Measurements from ENCODE around the gene MAMLD1. TPM values are rescaled to one million over a fixed set of nuclear protein-coding genes. Genes with fewer than 3 reads are reported as not detected.
A peak's percentile ranks its signal among the peaks of the same experiment; 100 is the strongest.

Gene MAMLD1
- total RNA-seq, 4 donors from 2014 or later, result 0.23 to 2.1 (median 0.96) TPM

DNA sequence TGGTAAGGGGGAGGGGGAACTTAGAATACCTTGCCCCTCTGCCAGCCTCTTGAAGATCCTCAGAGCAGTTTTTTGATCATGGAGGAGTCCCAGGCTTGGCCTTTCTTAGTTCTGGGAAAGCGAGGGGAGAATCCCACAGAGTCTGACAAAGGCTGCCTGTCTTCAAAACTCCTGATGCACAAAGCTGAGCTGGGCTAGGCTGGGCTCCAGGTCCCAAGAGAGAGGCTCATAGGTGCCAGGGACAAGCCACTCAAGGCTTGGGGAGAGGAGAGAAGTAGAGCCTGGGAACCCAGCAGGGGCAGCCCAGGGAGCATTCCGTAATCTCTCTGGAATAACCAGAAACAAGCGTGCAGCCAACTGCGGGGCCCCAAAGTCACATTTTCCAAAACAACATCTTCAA lies 168.3 kb downstream of the MAMLD1 start:
- Histone ChIP-seq H3K4me1 (no peaks in the 10 kb centered on the region), H3K36me3 (no peaks in the 10 kb centered on the region), H3K27ac (no peak overlapping the region), H3K4me3 (no peak overlapping the region), H3K27me3 (no peaks in the 10 kb centered on the region), H3K9me3 (peaks cover 0 to under 1% (median 0%) of the 10 kb centered on the region in 3 donors)
- WGBS, 2 donors, result 87 to 93% methylated on average over 3 of the region's 4 CpGs
- TF ChIP-seq POLR2A (IDR thresholded peaks at IDR 0.05), result no peak
- TF ChIP-seq, protein P1, sequence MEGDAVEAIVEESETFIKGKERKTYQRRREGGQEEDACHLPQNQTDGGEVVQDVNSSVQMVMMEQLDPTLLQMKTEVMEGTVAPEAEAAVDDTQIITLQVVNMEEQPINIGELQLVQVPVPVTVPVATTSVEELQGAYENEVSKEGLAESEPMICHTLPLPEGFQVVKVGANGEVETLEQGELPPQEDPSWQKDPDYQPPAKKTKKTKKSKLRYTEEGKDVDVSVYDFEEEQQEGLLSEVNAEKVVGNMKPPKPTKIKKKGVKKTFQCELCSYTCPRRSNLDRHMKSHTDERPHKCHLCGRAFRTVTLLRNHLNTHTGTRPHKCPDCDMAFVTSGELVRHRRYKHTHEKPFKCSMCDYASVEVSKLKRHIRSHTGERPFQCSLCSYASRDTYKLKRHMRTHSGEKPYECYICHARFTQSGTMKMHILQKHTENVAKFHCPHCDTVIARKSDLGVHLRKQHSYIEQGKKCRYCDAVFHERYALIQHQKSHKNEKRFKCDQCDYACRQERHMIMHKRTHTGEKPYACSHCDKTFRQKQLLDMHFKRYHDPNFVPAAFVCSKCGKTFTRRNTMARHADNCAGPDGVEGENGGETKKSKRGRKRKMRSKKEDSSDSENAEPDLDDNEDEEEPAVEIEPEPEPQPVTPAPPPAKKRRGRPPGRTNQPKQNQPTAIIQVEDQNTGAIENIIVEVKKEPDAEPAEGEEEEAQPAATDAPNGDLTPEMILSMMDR (IDR thresholded peaks at IDR 0.05), result no peak
- intact Hi-C loops (cut with DNase I), result no loop called here
- DNase-seq, result no peak

DNA sequence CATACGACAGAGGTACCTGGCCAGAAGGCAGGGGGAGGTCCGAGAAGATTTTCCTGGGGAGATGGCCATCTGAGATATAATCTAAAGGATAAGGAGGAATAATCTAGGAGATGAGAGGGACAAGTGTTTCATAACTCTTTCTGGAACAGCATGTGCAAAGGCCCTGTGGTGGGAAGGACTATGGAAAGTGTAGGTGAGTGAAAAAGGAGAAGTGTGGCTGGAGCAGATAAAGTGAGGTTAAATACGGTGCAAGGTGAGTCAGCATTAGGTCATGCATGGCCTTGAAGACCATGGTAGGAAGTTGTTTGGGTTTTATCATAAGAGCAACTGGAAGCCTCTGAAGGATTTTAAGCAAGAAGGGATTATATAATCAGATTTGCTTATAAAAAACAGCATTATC lies 170.7 kb downstream of the MAMLD1 start:
- H3K4me1 ChIP-seq, result no peaks in the 10 kb centered on the region
- WGBS, 2 donors, result 75% methylated on average over 3 of the region's 3 CpGs
- no peaks in the 10 kb centered on the region for H3K27me3 ChIP-seq
- peaks cover 0 to 8% (median 0%) of the 10 kb centered on the region in 3 donors for H3K9me3 ChIP-seq
- intact Hi-C loops (cut with DNase I), result no loop called here
- H3K36me3 ChIP-seq, result no peaks in the 10 kb centered on the region
- no peak for TF ChIP-seq POLR2A (IDR thresholded peaks at IDR 0.05)
- TF ChIP-seq, protein P1 (IDR thresholded peaks at IDR 0.05), result no peak
- no peak for DNase-seq
- no peak overlapping the region for H3K27ac ChIP-seq
- no peak overlapping the region for H3K4me3 ChIP-seq

DNA sequence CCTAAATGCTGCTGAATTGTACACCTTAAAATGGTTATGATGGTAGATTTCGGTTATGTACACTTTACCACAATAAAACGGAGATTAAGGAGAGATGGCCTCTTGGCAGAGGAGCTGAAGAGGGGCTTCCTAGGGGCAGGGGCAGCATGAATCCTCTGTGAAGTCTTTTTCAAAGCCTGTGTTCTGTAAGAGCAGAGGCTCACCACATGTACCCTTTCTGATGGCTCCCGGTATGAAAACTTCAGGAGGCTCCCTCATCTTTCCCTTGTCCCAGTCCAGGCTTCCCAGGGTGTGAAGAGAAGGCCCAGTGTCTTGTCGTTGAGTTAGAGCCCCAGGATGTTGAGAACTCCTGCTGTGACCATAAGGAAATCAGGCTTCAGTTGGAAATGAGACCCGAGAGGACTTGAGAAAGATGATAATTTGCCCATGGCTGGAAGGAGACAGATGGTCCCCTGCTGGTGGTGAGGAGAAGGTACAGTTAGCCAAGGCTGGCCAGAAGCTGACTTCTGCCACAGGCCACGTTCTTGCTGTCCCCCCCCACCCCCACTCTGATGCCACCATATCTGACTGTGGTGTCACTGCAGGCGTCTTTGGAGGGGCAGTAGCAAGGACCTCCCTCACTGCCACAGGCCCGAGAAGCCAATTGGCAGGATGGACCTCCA lies 173.5 kb downstream of the MAMLD1 start:
- no peak overlapping the region for H3K27ac ChIP-seq
- TF ChIP-seq, protein P1 (IDR thresholded peaks at IDR 0.05), result peak in 2 of 6 experiments; percentile 6
- TF ChIP-seq POLR2A (IDR thresholded peaks at IDR 0.05), result no peak
- no peak overlapping the region for H3K4me3 ChIP-seq
- intact Hi-C loops (cut with DNase I), result no loop called here
- H3K4me1 ChIP-seq, result no peaks in the 10 kb centered on the region
- H3K27me3 ChIP-seq, result no peaks in the 10 kb centered on the region
- DNase-seq, result no peak
- H3K9me3 ChIP-seq, result peaks cover 0 to 8% (median 0%) of the 10 kb centered on the region in 3 donors
- no peaks in the 10 kb centered on the region for H3K36me3 ChIP-seq
- 65 to 67% methylated on average over 3 to 6 of the region's 8 CpGs for WGBS, 2 donors

DNA sequence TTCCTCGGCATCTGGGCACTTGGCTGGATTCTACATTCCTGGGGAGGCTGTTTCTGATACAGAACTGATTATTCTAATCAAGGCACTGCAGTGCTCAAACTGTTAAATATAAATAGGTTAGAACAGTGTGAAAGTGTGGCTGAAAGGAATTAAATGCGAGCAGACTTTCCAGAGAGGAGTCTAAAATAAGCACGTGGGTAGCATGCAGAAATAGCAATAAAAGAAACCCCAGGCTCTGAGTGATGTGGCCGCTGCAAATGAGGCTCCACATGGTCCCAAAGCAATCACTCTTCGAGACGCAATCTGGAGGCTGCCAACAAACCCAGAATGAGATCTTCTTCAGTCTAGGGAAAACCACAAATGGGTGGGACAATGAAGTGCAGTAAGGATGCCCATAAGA lies 174.7 kb downstream of the MAMLD1 start:
- no peaks in the 10 kb centered on the region for H3K36me3 ChIP-seq
- H3K4me3 ChIP-seq, result no peak overlapping the region
- DNase-seq, result no peak
- H3K9me3 ChIP-seq, result peaks cover 0 to 8% (median 0%) of the 10 kb centered on the region in 3 donors
- H3K27me3 ChIP-seq, result no peaks in the 10 kb centered on the region
- TF ChIP-seq, protein P1 (IDR thresholded peaks at IDR 0.05), result no peak
- no peak for TF ChIP-seq POLR2A (IDR thresholded peaks at IDR 0.05)
- H3K4me1 ChIP-seq, result no peaks in the 10 kb centered on the region
- 61 to 81% methylated on average over 4 to 5 of the region's 6 CpGs for WGBS, 2 donors
- no peak overlapping the region for H3K27ac ChIP-seq
- intact Hi-C loops (cut with DNase I), result no loop called here

DNA sequence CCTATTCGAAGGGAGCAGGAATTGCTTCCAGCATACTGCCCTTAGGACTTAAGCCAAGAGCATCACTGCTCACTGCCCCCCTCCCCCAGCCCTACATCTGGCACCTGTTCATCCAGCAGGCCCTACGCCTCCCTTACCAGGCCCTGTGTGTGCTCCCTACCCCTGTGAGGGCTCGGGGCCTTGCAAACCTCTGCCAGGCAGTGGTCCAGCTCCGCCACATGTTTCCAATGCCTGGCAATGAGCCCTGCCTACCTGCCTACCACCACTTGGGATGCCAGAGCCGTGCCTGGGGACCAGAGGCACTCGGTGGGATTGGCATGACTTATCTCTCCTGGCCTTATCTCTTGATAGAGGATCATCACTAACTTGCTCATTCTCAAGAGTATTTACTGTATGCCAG lies 177.8 kb downstream of the MAMLD1 start:
- Histone ChIP-seq H3K4me1 (peaks cover 0 to 4% (median 0%) of the 10 kb centered on the region in 3 donors), H3K9me3 (peaks cover 0 to 8% (median 0%) of the 10 kb centered on the region in 3 donors), H3K36me3 (no peaks in the 10 kb centered on the region), H3K4me3 (no peak overlapping the region), H3K27me3 (no peaks in the 10 kb centered on the region), H3K27ac (no peak overlapping the region)
- no peak for DNase-seq
- WGBS, 2 donors, result 60% methylated on average over 4 of the region's 6 CpGs; no CpG with 5 or more reads in 1 of the 2 donors
- TF ChIP-seq, protein P1 (IDR thresholded peaks at IDR 0.05), result no peak
- no peak for TF ChIP-seq POLR2A (IDR thresholded peaks at IDR 0.05)
- intact Hi-C loops (cut with DNase I), result no loop called here

Measured in esophagus squamous epithelium (tissue), 5 donors.